ENCODE measurements around the gene FAM184B. TPM values are rescaled to one million over a fixed set of nuclear protein-coding genes. Genes with fewer than 3 reads are reported as not detected.

Gene FAM184B
- total RNA-seq, 1 donor from 2014 or later = not detected

DNA sequence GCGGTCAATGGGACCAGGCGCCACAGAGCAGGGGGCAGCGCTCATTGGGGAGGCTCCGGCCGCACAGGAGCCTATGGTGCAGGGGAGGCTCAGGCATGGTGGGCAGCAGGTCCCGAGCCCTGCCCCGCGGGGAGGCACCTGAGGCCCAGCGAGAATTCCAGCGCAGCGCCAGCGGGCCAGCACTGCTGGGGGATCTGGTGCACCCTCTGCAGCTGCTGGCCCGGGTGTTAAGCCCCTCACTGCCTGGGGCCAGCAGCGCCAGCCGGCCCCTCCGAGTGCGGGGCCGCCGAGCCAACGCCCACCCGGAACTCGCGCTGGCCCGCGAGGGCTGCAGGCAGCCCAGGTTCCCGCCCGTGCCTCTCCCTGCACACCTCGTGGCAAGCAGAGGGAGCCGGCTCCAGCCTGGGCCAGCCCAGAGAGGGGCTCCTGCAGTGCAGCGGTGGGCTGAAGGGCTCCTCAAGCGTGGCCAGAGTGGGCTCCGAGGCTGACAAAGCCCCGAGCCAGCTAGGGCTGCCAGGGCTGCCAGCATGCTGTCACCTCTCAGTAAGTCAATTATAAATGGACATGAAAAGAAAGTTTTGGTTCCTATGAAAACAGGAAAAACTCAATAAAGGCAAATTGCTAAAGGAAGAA, 14.5 kb downstream of the FAM184B start:
- H3K27me3 Mint-ChIP-seq (ENCODE audit: unreplicated experiment) = peaks cover 2% of the 10 kb centered on the region
- H3K4me3 Mint-ChIP-seq (ENCODE audit: unreplicated experiment) = no peak overlapping the region
- no peaks in the 10 kb centered on the region for H3K36me3 Mint-ChIP-seq (ENCODE audit: unreplicated experiment)
- no peaks in the 10 kb centered on the region for H3K4me1 Mint-ChIP-seq (ENCODE audit: unreplicated experiment)
- H3K27ac Mint-ChIP-seq (ENCODE audit: unreplicated experiment) = no peak overlapping the region
- TF ChIP-seq, protein P1, sequence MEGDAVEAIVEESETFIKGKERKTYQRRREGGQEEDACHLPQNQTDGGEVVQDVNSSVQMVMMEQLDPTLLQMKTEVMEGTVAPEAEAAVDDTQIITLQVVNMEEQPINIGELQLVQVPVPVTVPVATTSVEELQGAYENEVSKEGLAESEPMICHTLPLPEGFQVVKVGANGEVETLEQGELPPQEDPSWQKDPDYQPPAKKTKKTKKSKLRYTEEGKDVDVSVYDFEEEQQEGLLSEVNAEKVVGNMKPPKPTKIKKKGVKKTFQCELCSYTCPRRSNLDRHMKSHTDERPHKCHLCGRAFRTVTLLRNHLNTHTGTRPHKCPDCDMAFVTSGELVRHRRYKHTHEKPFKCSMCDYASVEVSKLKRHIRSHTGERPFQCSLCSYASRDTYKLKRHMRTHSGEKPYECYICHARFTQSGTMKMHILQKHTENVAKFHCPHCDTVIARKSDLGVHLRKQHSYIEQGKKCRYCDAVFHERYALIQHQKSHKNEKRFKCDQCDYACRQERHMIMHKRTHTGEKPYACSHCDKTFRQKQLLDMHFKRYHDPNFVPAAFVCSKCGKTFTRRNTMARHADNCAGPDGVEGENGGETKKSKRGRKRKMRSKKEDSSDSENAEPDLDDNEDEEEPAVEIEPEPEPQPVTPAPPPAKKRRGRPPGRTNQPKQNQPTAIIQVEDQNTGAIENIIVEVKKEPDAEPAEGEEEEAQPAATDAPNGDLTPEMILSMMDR (IDR thresholded peaks at IDR 0.05) = no peak
- no peaks in the 10 kb centered on the region for H3K9me3 Mint-ChIP-seq (ENCODE audit: unreplicated experiment)
- DNase-seq (ENCODE audit: extremely low spot score, unreplicated experiment) = no peak

DNA sequence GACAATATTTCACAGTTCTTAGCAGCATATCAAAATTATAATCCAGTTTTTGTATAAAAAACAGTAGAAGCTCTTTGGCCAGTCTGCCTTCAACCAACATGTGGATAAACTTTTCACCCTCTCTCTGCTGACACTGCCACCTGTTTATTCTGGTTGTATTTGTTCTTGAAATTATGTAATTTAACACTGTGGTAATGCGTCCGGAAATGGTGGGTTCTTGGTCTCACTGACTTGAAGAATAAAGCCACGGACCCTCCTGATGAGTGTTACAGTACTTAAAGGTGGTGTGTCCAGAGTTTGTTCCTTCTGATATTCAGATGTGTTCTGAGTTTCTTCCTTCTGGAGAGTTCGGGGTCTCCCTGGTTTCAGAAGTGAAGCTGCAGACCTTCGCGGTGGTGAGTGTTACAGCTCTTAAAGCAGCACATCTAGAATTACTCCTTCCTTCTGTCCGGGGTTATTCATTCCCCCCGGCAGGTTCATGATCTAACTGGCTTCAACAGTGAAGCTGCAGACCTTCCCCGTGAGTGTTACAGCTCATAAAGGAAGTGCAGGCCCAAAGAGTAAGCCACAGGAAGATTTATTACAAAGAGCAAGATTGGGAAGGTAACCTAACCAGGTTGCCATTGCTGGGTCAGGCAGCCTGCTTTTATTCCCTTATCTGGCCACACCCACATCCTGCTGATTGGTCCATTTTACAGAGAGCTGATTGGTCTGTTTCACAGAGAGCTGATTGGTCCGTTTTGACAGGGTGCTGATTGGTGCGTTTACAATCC, 15.7 kb downstream of the FAM184B start:
- H3K9me3 Mint-ChIP-seq (ENCODE audit: unreplicated experiment) = no peaks in the 10 kb centered on the region
- peaks cover 5% of the 10 kb centered on the region for H3K27me3 Mint-ChIP-seq (ENCODE audit: unreplicated experiment)
- no peaks in the 10 kb centered on the region for H3K36me3 Mint-ChIP-seq (ENCODE audit: unreplicated experiment)
- no peak for DNase-seq (ENCODE audit: extremely low spot score, unreplicated experiment)
- H3K4me1 Mint-ChIP-seq (ENCODE audit: unreplicated experiment) = no peaks in the 10 kb centered on the region
- no peak overlapping the region for H3K27ac Mint-ChIP-seq (ENCODE audit: unreplicated experiment)
- TF ChIP-seq, protein P1 (IDR thresholded peaks at IDR 0.05) = no peak
- H3K4me3 Mint-ChIP-seq (ENCODE audit: unreplicated experiment) = no peak overlapping the region

DNA sequence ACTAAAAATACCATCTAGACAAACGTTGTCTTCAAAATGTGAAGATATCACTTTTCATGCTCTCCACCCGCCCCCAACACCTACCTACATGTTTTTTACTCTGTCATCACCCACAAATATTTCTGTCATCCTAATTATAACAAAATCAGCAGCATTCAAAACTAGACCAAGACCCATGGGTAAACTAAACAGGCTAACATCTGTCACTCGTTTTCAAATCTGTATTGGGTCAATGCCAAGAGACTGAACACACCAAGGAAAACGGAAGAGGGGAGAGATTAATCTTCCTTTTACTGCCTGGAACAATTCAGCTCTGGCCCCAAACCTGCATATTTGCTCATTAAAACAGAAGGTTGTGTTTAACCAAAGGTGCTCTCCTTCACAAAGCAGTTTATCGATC, 17.5 kb downstream of the FAM184B start:
- peaks cover 3% of the 10 kb centered on the region for H3K27me3 Mint-ChIP-seq (ENCODE audit: unreplicated experiment)
- no peak overlapping the region for H3K4me3 Mint-ChIP-seq (ENCODE audit: unreplicated experiment)
- no peaks in the 10 kb centered on the region for H3K9me3 Mint-ChIP-seq (ENCODE audit: unreplicated experiment)
- no peak overlapping the region for H3K27ac Mint-ChIP-seq (ENCODE audit: unreplicated experiment)
- H3K36me3 Mint-ChIP-seq (ENCODE audit: unreplicated experiment) = no peaks in the 10 kb centered on the region
- no peaks in the 10 kb centered on the region for H3K4me1 Mint-ChIP-seq (ENCODE audit: unreplicated experiment)
- TF ChIP-seq, protein P1 (IDR thresholded peaks at IDR 0.05) = no peak
- no peak for DNase-seq (ENCODE audit: extremely low spot score, unreplicated experiment)

DNA sequence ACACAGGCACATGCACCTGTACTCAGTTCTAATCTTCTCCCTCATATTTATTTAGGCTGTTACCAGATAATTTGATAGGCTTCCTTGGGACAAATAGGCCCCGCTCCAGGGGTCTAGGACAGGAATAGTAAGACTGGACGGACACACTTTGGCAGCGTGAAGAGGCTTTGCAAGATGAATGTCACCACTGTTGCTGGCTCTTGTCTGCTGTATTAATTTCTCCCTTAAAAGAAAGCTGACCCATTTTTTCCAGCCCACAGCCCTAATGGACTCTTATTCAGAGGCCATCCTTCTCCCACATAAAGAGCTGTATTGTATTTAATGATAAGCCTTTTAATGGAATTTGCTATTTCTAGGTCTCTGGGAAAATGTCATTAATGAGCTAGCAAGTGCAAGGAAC, 18.0 kb downstream of the FAM184B start:
- Mint-ChIP-seq H3K36me3 (ENCODE audit: unreplicated experiment) (no peaks in the 10 kb centered on the region), H3K4me1 (ENCODE audit: unreplicated experiment) (no peaks in the 10 kb centered on the region), H3K27ac (ENCODE audit: unreplicated experiment) (no peak overlapping the region), H3K27me3 (ENCODE audit: unreplicated experiment) (peaks cover 7% of the 10 kb centered on the region), H3K4me3 (ENCODE audit: unreplicated experiment) (no peak overlapping the region), H3K9me3 (ENCODE audit: unreplicated experiment) (no peaks in the 10 kb centered on the region)
- no peak for DNase-seq (ENCODE audit: extremely low spot score, unreplicated experiment)
- TF ChIP-seq, protein P1 (IDR thresholded peaks at IDR 0.05) = no peak

DNA sequence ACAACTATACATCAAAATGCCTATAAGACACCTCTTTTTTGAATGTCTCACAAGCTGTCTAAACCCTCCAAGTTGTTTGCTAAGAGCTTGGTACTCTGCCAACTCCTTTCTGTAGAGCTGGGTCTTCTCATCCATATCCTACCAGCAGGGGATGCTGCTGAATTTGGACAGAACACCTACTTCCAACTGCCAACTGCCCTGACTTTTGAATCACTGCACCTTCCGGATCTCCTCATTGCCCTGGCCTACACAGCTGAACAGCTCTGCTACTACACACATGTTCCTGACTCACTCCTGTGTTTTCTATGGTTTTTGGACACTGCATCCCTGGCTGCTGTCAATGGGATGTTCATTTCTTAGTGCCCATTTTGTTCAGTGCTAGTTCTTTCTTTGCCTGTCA, 18.7 kb downstream of the FAM184B start:
- TF ChIP-seq, protein P1 (IDR thresholded peaks at IDR 0.05) = no peak
- no peak overlapping the region for H3K27ac Mint-ChIP-seq (ENCODE audit: unreplicated experiment)
- no peak for DNase-seq (ENCODE audit: extremely low spot score, unreplicated experiment)
- H3K27me3 Mint-ChIP-seq (ENCODE audit: unreplicated experiment) = peaks cover 13% of the 10 kb centered on the region
- no peaks in the 10 kb centered on the region for H3K36me3 Mint-ChIP-seq (ENCODE audit: unreplicated experiment)
- no peaks in the 10 kb centered on the region for H3K4me1 Mint-ChIP-seq (ENCODE audit: unreplicated experiment)
- no peaks in the 10 kb centered on the region for H3K9me3 Mint-ChIP-seq (ENCODE audit: unreplicated experiment)
- no peak overlapping the region for H3K4me3 Mint-ChIP-seq (ENCODE audit: unreplicated experiment)

Measured in osteocyte (in vitro differentiated cells).